Activated CD8-positive, alpha-beta memory T cell treated with anti-CD3 and anti-CD28 coated beads, Interleukin-2, amount 10 ng/mL, durations not matched to agents 7 days and 5 days (primary cell): Measurements from ENCODE around the gene SYNPO. TPM values are rescaled to one million over a fixed set of nuclear protein-coding genes. Genes with fewer than 3 reads are reported as not detected.

Experiments
- ATAC-seq: fragments of 150-1000 bp; cut with Tn5 transposase; one replicate; pipeline ENCODE4 v1.10.0; 2021; ENCODE audit warnings: moderate library complexity
- CTCF ChIA-PET: fragments of 350-600 bp; sonication (Branson Sonifier 250); formaldehyde crosslinking; loops from one replicate; lab custom pipeline; 2021; ENCODE audit warnings: antibody characterized with exemption; lab: Charles Lee
- DNase-seq: peaks from one replicate; pipeline ENCODE4 v3.0.0-alpha.2; 2020
- H3K27ac Mint-ChIP-seq: one replicate; pipeline ENCODE4 v1.8.0; 2021; ENCODE audit warnings: mild to moderate bottlenecking, mixed read lengths
- H3K27me3 Mint-ChIP-seq: one replicate; pipeline ENCODE4 v1.8.0; 2021; ENCODE audit warnings: mixed read lengths
- H3K36me3 Mint-ChIP-seq: one replicate; pipeline ENCODE4 v1.8.0; 2021; ENCODE audit warnings: mild to moderate bottlenecking, mixed read lengths
- H3K4me1 Mint-ChIP-seq: one replicate; pipeline ENCODE4 v1.8.0; 2021; ENCODE audit warnings: mixed read lengths
- H3K4me3 Mint-ChIP-seq: one replicate; pipeline ENCODE4 v1.8.0; 2021; ENCODE audit warnings: mild to moderate bottlenecking, moderate library complexity, mixed read lengths
- H3K9me3 Mint-ChIP-seq: one replicate; pipeline ENCODE4 v1.8.0; 2022; ENCODE audit warnings: low read depth, mixed read lengths
- total RNA-seq, 2 experiments: library from RNA; stranded (reverse); gene quantifications; one replicate each; pipeline ENCODE4 v1.2.3, GENCODE V29; 2021

Gene SYNPO
- total RNA-seq, 2 experiments from 2014 or later = 0.05 to 0.09 TPM

DNA sequence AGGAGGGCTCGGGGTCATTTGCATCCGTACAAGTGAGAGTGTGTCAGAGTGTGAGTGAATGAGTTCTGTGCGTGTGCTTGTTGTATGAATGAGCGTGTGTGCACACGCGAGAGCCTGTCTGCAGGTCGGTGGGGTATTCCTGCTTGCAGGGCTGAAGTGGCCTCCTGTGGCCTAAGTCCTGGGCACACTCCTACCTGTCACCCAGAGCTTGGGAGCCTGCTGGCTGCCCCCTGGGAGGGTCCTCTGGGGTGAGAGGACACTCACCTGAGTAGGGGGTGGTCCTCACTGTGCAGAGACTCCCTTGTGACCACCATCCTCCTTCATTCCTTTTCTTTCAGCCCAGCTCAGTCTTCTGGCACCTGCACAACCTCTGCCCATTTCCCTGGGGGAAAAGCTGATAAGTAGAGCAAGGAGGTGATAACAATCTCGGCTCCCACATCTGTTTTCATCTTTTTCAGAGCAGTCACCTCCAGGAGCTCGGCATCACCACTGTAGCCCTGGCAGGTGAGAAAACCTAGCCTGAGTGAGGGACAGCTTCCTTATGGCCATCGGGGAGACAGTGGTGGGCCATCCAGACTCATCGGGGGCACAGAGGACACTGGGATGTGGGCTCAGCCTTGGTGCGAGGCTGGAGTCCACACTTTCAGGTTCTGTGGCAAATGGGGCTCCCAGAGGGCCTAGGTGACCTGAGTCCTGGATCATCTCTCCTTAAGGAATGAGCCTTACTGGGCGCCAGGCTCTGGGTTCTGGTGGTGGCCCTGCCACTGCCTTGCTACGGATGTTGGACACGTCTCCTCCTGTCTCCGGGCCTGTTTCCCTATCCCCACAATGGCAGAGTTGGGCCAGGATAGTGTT lies 38.7 kb upstream of the SYNPO start:
- Mint-ChIP-seq H3K36me3 (no peaks in the 10 kb centered on the region), H3K27ac (no peak overlapping the region), H3K27me3 (no peaks in the 10 kb centered on the region), H3K4me1 (no peaks in the 10 kb centered on the region), H3K4me3 (no peak overlapping the region), H3K9me3 (no peaks in the 10 kb centered on the region)
- CTCF ChIA-PET = no interaction called here
- no peak for ATAC-seq
- no peak for DNase-seq

DNA sequence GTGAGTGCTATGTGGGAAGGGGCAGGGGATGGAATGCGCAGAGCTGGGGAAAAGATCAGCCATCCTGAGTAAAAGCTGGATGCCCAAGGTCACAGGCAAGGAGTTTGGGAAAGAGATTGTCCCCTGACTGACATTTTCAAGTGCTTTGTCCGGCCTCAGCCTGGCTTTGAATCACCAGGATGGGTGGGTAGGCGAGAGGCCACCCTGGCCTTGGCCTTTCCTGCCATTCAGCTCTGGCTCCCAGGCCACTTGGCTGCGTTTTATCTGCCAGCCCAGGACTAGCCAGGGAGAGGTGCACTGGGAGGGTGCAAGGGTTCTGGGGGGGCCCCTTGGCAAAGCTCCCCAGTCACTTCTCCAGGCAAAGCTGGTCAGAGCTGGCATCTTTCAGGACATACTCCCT lies 37.4 kb upstream of the SYNPO start:
- no peak overlapping the region for H3K27ac Mint-ChIP-seq
- H3K27me3 Mint-ChIP-seq = no peaks in the 10 kb centered on the region
- H3K4me1 Mint-ChIP-seq = no peaks in the 10 kb centered on the region
- H3K4me3 Mint-ChIP-seq = no peak overlapping the region
- CTCF ChIA-PET = interaction anchor here (2.2 kb wide), 1 partner anchor 9 kb away, joined by 9 read pairs; no protein-coding TSS in a partner anchor
- DNase-seq (no peak), ATAC-seq (no peak)
- no peaks in the 10 kb centered on the region for H3K9me3 Mint-ChIP-seq
- no peaks in the 10 kb centered on the region for H3K36me3 Mint-ChIP-seq

DNA sequence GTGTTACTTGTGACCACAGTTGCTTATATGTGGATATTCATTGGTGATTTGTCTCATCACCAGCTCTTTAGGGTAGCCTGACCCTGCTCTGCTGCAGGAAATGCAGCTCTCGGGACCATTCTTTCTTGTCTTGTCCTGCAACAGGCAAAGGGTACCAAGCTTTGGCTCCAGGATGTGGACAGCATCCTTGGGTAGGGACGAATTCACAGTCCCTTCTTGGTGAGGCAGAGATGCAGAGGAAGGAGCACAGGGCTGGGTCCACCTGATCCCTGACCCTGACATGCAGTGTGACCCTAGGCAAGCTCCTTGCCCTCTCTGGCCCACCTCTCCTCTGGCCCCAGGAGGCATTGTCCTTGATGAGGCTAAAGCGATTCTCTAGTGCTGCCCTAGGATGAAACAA lies 37.0 kb upstream of the SYNPO start:
- DNase-seq = no peak
- CTCF ChIA-PET = interaction anchor here (2.2 kb wide), 1 partner anchor 9 kb away, joined by 9 read pairs; no protein-coding TSS in a partner anchor

DNA sequence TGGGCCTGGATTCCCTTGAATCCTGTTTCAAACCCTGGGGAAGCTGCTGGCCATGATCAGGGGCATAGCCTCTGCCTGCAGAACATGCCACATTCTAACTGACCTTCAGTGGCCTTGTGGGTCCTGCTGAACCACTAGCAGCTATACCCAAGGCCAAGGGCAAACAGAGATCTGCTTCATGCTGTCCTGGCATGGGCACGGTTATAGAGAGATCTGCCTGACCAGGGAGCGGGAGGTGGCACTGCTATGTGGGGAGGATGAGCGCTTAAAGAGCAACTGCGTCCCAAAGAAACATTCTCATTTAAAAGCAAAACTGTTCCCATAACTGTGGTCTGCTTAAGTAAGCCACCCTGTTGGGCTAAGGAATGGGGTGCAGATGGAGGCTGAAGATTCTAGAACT lies 36.5 kb upstream of the SYNPO start:
- CTCF ChIA-PET = interaction anchor here (2.2 kb wide), 1 partner anchor 8 kb away, joined by 9 read pairs; no protein-coding TSS in a partner anchor
- H3K4me1 Mint-ChIP-seq = no peaks in the 10 kb centered on the region
- H3K27ac Mint-ChIP-seq = no peak overlapping the region
- ATAC-seq = no peak
- H3K9me3 Mint-ChIP-seq = no peaks in the 10 kb centered on the region
- no peaks in the 10 kb centered on the region for H3K27me3 Mint-ChIP-seq
- DNase-seq = no peak
- H3K36me3 Mint-ChIP-seq = no peaks in the 10 kb centered on the region
- H3K4me3 Mint-ChIP-seq = no peak overlapping the region

More for the DNA sequence above, 37.0 kb upstream of the SYNPO start:
- Mint-ChIP-seq H3K9me3 (no peaks in the 10 kb centered on the region), H3K4me3 (no peak overlapping the region), H3K4me1 (no peaks in the 10 kb centered on the region), H3K27me3 (no peaks in the 10 kb centered on the region), H3K36me3 (no peaks in the 10 kb centered on the region), H3K27ac (no peak overlapping the region)
- no peak for ATAC-seq

DNA sequence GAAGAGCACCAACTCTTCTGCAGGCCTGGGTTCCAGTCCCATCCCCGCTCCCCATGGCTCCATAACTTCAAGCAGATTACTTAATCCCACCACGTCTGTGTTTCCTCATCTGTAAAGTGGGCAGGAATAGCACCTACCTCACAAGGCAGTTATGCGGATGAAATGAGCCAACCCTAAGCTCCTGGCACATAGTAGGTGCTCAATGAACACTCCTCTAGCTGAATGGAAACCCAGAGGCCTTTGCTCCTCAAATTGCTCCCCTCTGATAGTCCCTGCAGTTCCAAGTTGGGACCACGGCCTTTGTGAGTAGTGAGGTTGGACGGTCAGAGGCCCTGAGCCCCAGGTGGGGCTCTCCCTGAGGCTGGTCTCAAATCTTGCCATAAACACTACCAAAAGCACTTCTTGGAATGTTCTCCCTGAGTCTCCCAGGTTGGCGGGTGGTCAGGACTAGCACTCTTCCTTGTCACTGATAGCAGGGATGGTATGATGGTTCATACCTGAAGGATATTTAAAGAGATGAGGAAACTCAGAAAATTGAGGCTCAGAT lies 35.5 kb upstream of the SYNPO start:
- CTCF ChIA-PET = no interaction called here

DNA sequence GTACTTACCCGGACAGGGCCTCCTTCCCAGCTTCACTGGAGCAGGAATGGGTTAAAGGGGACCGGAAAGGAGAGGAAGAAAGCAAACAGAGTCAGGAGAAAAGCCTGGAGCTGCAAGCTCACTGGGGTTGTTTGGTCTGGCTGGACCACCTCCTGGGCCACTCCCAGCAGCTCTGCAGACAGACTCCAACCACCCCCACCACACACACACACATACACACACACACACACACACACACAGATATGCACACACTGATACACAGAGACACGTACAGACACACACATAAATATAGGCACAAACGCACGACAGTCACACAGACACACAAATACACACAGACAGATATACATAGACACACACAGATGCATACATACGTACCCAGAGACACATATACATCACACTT lies 34.9 kb upstream of the SYNPO start:
- Mint-ChIP-seq H3K27me3 (no peaks in the 10 kb centered on the region), H3K9me3 (no peaks in the 10 kb centered on the region), H3K36me3 (no peaks in the 10 kb centered on the region), H3K4me1 (no peaks in the 10 kb centered on the region), H3K4me3 (no peak overlapping the region), H3K27ac (no peak overlapping the region)
- CTCF ChIA-PET = no interaction called here
- DNase-seq (no peak), ATAC-seq (no peak)

More for the DNA sequence above, 35.5 kb upstream of the SYNPO start:
- no peak overlapping the region for H3K27ac Mint-ChIP-seq
- no peak for ATAC-seq
- no peaks in the 10 kb centered on the region for H3K9me3 Mint-ChIP-seq
- DNase-seq = no peak
- no peak overlapping the region for H3K4me3 Mint-ChIP-seq
- H3K36me3 Mint-ChIP-seq = no peaks in the 10 kb centered on the region
- no peaks in the 10 kb centered on the region for H3K27me3 Mint-ChIP-seq
- H3K4me1 Mint-ChIP-seq = no peaks in the 10 kb centered on the region

DNA sequence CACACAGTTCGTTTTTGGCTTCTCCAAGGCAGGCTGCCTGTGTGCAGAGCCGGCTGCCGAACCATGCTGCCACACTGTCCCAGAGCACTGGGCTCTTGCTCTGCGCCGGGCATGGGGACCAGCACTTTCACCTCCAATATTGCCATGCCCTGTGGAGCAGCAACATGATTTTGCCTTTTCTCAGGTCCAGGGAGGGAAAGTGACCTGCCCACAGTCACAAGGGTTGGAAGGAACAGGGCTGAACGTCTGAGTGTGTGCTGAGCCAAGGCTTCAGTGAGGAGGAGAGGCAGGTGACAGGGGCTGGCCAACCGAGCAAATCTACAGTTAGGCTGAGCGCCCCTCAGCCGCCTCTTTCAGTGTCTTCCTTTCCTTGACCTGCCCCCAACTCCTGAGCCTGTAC lies 34.0 kb upstream of the SYNPO start:
- H3K4me3 Mint-ChIP-seq = no peak overlapping the region
- no peak overlapping the region for H3K27ac Mint-ChIP-seq
- no peak for DNase-seq
- no peaks in the 10 kb centered on the region for H3K36me3 Mint-ChIP-seq
- ATAC-seq = no peak
- CTCF ChIA-PET = no interaction called here
- no peaks in the 10 kb centered on the region for H3K27me3 Mint-ChIP-seq
- H3K4me1 Mint-ChIP-seq = no peaks in the 10 kb centered on the region
- H3K9me3 Mint-ChIP-seq = no peaks in the 10 kb centered on the region

DNA sequence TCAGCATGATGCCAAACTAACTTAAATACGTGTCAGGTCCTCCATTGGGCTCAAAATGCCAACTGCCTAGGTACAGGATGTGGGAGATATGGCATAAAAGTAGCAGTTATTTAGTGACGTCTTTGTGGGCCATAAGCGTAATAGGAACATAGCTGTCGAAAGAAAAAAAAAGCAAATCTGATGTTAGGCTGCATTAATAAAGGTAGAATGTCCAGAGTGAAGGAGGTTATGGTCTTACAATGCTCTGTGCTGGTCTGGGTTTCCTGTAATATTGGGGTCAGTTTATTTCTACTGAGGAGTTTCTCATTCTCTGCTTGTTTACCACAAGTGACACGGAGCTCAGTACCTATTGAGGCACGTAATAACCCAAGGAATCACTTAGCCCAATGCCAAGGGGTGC lies 33.4 kb upstream of the SYNPO start:
- ATAC-seq (no peak), DNase-seq (no peak)
- no peaks in the 10 kb centered on the region for H3K36me3 Mint-ChIP-seq
- no peaks in the 10 kb centered on the region for H3K27me3 Mint-ChIP-seq
- H3K4me1 Mint-ChIP-seq = no peaks in the 10 kb centered on the region
- H3K9me3 Mint-ChIP-seq = no peaks in the 10 kb centered on the region
- no peak overlapping the region for H3K4me3 Mint-ChIP-seq
- CTCF ChIA-PET = interaction anchor here (1.8 kb wide), 1 partner anchor 13 kb away, joined by 4 read pairs; no protein-coding TSS in a partner anchor
- H3K27ac Mint-ChIP-seq = no peak overlapping the region

DNA sequence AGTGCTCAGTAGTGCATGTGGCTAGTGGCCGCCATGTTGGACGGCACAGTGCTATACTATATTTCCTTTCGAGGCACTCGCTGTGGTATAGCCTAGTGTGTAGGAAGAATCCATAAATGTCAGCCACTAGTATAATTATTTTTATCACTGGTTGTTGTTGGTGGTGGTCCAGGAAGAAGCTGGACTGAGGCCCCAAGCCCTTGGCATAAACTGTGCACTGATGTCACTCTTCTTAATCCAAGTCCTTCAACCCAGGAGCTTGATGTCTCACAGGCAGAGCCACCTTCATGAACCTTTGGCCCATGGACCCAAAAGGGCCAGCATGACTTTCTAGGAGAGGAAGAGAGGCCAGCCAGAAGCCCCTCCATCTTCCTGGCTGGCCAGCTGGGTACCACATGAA lies 32.5 kb upstream of the SYNPO start:
- ATAC-seq (no peak), DNase-seq (no peak)
- CTCF ChIA-PET = interaction anchor here (1.8 kb wide), 1 partner anchor 12 kb away, joined by 4 read pairs; no protein-coding TSS in a partner anchor
- H3K27ac Mint-ChIP-seq = no peak overlapping the region
- H3K4me1 Mint-ChIP-seq = no peaks in the 10 kb centered on the region
- no peaks in the 10 kb centered on the region for H3K9me3 Mint-ChIP-seq
- no peak overlapping the region for H3K4me3 Mint-ChIP-seq
- H3K36me3 Mint-ChIP-seq = no peaks in the 10 kb centered on the region
- H3K27me3 Mint-ChIP-seq = no peaks in the 10 kb centered on the region

DNA sequence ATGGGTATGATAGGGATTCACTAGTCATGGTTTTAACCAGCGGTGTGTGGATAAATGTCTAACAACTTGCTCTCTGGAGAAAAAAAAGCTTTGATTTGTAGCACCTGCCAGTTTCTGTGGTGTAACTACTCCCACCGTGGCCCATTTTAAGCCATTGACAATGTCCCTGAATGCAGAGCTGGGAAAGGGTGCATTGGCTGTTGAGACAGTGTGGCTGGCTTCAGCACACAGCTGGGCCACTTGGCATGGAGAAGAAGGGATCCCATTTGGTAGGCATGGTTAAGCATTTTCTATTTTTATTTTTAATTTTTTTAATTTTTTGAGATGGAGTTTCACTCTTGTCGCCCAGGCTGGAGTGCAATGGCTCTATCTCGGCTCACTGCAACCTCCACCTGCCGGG lies 31.5 kb upstream of the SYNPO start:
- H3K27me3 Mint-ChIP-seq = peaks cover 3% of the 10 kb centered on the region
- H3K27ac Mint-ChIP-seq = no peak overlapping the region
- CTCF ChIA-PET = interaction anchor here (1.8 kb wide), 1 partner anchor 11 kb away, joined by 4 read pairs; no protein-coding TSS in a partner anchor
- H3K9me3 Mint-ChIP-seq = no peaks in the 10 kb centered on the region
- no peak for DNase-seq
- H3K4me1 Mint-ChIP-seq = no peaks in the 10 kb centered on the region
- no peaks in the 10 kb centered on the region for H3K36me3 Mint-ChIP-seq
- ATAC-seq = no peak
- no peak overlapping the region for H3K4me3 Mint-ChIP-seq

DNA sequence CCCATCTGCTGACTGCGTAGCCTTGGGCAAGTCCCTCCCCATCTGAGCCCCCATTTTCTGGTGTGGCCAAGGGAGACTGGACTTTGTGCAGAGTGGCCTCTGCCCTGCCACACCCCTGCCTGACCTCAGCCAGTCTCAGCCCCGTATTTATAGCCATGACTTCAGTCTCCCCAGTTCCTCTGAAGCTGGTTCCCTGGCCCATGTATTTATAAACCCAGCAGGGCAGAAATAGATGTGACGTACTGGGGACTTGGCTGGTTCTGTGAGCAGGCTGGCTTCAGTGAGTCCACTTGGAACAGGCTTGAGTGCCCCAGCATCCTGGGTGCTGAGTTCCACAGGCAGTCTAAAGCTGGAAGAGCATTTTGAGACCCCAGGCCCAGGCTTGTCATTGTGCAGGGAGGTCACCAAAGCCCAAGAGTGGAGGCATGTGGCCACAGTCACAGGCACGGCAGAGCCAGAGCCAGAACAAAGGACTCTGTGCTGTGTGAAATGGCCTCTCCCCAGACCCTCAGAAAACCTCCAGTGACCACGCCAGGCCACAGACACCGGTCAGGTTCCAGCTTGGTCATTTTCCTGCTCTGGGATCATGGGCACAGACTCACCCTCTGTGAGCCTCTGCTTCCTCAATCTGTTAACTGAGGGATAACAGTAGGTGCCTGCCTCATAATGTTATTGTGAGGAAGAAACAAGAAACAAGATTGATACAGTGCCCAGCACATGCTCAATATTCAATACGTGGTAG lies 30.4 kb upstream of the SYNPO start:
- Mint-ChIP-seq H3K36me3 (no peaks in the 10 kb centered on the region), H3K4me1 (no peaks in the 10 kb centered on the region), H3K27ac (no peak overlapping the region), H3K27me3 (peaks cover 3% of the 10 kb centered on the region), H3K9me3 (no peaks in the 10 kb centered on the region), H3K4me3 (no peak overlapping the region)
- ATAC-seq (no peak), DNase-seq (no peak)
- CTCF ChIA-PET = no interaction called here

DNA sequence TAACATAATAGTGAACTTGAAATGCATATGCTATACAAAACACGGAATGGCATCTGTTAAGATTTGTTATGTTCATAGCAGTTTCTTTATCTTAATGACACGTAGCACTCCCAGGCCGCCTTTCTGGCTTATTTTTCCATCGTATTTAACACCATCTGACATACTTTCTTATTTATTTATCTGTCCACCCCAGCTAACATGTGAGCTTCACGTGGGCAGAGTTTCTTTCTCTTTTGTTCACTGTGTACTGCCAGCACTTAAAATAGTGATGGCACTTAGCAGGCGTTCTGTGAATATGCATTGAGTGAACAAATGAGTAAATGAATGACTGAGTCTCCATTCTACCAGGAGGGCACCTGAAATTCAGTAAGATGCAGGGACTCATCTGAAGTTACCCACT lies 29.4 kb upstream of the SYNPO start:
- H3K9me3 Mint-ChIP-seq = no peaks in the 10 kb centered on the region
- H3K27ac Mint-ChIP-seq = no peak overlapping the region
- CTCF ChIA-PET = interaction anchor here (2.1 kb wide), 1 partner anchor 7 kb away, joined by 9 read pairs; no protein-coding TSS in a partner anchor
- no peaks in the 10 kb centered on the region for H3K36me3 Mint-ChIP-seq
- no peak for ATAC-seq
- H3K4me3 Mint-ChIP-seq = no peak overlapping the region
- H3K27me3 Mint-ChIP-seq = peaks cover 3% of the 10 kb centered on the region
- DNase-seq = no peak
- no peaks in the 10 kb centered on the region for H3K4me1 Mint-ChIP-seq

DNA sequence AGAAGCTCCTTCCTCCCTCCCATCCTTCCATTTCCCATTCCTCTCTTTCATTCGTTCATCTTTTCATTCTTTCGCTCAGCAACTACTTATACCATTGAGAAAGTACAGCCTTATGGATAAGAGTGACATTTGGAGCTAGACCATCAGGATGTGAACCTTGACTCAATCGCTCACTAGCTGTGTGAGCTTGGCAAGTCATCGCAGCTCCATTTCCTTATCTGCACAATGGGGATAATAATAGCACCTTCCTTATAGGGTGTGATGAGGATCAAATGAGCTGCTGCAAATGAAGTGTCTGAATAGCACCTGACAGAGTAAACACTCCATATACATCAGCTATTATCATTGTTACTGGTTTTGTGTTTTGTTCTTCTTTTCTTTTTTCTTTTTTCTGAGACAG lies 28.1 kb upstream of the SYNPO start:
- no peak for DNase-seq
- Mint-ChIP-seq H3K9me3 (no peaks in the 10 kb centered on the region), H3K36me3 (no peaks in the 10 kb centered on the region), H3K27me3 (peaks cover 9% of the 10 kb centered on the region), H3K4me1 (no peaks in the 10 kb centered on the region), H3K27ac (no peak overlapping the region), H3K4me3 (no peak overlapping the region)
- CTCF ChIA-PET = interaction anchor here (2.1 kb wide), 1 partner anchor 9 kb away, joined by 9 read pairs; no protein-coding TSS in a partner anchor
- ATAC-seq = no peak
